ENCODE measurements around the gene CCDC78. TPM values are rescaled to one million over a fixed set of nuclear protein-coding genes. Genes with fewer than 3 reads are reported as not detected.

Gene CCDC78
- total and polyA plus RNA-seq, 2 of the 13 experiments (the other 11 are each of a cell fraction or from before 2014, with no cell fraction given) = 0.53 to 1.5 TPM

DNA sequence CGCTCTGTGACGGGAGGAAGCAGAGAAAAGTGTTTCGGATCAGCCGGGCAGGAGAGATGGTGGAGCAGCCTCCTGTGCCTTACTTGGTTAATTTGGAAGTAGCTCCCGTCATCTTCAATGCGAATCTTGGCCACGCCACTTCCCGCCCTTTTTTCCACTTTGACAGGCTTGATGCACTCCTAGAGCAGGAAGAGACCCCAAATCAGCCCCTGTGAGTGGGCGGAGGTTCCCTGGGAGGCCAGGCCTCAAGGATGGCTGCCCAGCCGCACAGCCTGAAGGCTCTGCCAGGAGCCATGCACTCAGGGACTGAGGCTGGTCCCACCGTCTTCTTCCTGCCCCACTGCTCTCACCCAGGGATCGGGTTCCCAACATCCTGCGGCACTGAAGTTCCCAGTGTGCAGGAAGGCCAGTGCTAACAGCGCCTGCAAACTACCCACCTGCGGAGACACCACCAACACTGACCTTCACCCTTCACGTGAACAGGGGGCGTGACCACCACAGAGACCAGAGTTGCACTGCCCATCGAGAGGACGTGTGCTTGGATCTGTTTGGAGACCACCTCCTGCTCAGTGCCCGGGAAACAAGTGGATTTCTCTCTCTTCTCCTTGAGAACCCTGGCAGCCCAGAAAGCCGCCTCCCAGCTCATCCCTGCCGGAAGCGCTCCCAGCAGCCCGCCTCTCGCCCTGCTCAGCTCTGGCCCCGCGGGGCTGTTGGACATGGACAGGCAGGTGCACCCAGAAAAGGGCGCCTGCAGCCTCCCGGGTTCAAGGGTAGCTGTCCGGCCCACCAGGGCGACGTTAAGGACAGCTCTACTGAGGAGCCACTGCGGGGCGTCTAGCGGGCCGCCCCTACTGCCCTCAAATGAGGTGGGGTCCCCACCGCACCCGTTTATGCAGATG is 13.6 kb upstream of the CCDC78 start (continued):
- TF ChIP-seq, protein P1, sequence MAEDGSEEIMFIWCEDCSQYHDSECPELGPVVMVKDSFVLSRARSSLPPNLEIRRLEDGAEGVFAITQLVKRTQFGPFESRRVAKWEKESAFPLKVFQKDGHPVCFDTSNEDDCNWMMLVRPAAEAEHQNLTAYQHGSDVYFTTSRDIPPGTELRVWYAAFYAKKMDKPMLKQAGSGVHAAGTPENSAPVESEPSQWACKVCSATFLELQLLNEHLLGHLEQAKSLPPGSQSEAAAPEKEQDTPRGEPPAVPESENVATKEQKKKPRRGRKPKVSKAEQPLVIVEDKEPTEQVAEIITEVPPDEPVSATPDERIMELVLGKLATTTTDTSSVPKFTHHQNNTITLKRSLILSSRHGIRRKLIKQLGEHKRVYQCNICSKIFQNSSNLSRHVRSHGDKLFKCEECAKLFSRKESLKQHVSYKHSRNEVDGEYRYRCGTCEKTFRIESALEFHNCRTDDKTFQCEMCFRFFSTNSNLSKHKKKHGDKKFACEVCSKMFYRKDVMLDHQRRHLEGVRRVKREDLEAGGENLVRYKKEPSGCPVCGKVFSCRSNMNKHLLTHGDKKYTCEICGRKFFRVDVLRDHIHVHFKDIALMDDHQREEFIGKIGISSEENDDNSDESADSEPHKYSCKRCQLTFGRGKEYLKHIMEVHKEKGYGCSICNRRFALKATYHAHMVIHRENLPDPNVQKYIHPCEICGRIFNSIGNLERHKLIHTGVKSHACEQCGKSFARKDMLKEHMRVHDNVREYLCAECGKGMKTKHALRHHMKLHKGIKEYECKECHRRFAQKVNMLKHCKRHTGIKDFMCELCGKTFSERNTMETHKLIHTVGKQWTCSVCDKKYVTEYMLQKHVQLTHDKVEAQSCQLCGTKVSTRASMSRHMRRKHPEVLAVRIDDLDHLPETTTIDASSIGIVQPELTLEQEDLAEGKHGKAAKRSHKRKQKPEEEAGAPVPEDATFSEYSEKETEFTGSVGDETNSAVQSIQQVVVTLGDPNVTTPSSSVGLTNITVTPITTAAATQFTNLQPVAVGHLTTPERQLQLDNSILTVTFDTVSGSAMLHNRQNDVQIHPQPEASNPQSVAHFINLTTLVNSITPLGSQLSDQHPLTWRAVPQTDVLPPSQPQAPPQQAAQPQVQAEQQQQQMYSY (CRISPR knock-in tag; IDR thresholded peaks at IDR 0.05) = no peak
- TF ChIP-seq, protein P2, sequence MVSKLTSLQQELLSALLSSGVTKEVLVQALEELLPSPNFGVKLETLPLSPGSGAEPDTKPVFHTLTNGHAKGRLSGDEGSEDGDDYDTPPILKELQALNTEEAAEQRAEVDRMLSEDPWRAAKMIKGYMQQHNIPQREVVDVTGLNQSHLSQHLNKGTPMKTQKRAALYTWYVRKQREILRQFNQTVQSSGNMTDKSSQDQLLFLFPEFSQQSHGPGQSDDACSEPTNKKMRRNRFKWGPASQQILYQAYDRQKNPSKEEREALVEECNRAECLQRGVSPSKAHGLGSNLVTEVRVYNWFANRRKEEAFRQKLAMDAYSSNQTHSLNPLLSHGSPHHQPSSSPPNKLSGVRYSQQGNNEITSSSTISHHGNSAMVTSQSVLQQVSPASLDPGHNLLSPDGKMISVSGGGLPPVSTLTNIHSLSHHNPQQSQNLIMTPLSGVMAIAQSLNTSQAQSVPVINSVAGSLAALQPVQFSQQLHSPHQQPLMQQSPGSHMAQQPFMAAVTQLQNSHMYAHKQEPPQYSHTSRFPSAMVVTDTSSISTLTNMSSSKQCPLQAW (CRISPR knock-in tag; IDR thresholded peaks at IDR 0.05) = no peak
- TF ChIP-seq NFATC3 (CRISPR knock-in tag; IDR thresholded peaks at IDR 0.05) (no peak), CBFB (CRISPR knock-in tag; IDR thresholded peaks at IDR 0.05) (no peak), ZNF558 (CRISPR knock-in tag; IDR thresholded peaks at IDR 0.05; ENCODE audit: borderline replicate concordance) (no peak), MTA3 (CRISPR knock-in tag; IDR thresholded peaks at IDR 0.05) (no peak), ZNF570 (CRISPR knock-in tag; IDR thresholded peaks at IDR 0.05; ENCODE audit: borderline replicate concordance) (no peak), CC2D1A (CRISPR knock-in tag; IDR thresholded peaks at IDR 0.05) (no peak), ZNF678 (CRISPR knock-in tag; IDR thresholded peaks at IDR 0.05) (no peak), KLF16 (CRISPR knock-in tag; IDR thresholded peaks at IDR 0.05) (no peak), HDAC1 (CRISPR knock-in tag; IDR thresholded peaks at IDR 0.05) (peak; percentile 60), ZNF713 (CRISPR knock-in tag; IDR thresholded peaks at IDR 0.05) (no peak)
- TF ChIP-seq, protein P3, sequence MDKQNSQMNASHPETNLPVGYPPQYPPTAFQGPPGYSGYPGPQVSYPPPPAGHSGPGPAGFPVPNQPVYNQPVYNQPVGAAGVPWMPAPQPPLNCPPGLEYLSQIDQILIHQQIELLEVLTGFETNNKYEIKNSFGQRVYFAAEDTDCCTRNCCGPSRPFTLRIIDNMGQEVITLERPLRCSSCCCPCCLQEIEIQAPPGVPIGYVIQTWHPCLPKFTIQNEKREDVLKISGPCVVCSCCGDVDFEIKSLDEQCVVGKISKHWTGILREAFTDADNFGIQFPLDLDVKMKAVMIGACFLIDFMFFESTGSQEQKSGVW (CRISPR knock-in tag; IDR thresholded peaks at IDR 0.05; ENCODE audit: borderline replicate concordance) = no peak
- TF ChIP-seq, protein P4, sequence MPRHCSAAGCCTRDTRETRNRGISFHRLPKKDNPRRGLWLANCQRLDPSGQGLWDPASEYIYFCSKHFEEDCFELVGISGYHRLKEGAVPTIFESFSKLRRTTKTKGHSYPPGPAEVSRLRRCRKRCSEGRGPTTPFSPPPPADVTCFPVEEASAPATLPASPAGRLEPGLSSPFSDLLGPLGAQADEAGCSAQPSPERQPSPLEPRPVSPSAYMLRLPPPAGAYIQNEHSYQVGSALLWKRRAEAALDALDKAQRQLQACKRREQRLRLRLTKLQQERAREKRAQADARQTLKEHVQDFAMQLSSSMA (CRISPR knock-in tag; IDR thresholded peaks at IDR 0.05) = no peak
- TF ChIP-seq, protein P5, sequence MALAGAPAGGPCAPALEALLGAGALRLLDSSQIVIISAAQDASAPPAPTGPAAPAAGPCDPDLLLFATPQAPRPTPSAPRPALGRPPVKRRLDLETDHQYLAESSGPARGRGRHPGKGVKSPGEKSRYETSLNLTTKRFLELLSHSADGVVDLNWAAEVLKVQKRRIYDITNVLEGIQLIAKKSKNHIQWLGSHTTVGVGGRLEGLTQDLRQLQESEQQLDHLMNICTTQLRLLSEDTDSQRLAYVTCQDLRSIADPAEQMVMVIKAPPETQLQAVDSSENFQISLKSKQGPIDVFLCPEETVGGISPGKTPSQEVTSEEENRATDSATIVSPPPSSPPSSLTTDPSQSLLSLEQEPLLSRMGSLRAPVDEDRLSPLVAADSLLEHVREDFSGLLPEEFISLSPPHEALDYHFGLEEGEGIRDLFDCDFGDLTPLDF (CRISPR knock-in tag; IDR thresholded peaks at IDR 0.05) = no peak
- TF ChIP-seq, protein P6, sequence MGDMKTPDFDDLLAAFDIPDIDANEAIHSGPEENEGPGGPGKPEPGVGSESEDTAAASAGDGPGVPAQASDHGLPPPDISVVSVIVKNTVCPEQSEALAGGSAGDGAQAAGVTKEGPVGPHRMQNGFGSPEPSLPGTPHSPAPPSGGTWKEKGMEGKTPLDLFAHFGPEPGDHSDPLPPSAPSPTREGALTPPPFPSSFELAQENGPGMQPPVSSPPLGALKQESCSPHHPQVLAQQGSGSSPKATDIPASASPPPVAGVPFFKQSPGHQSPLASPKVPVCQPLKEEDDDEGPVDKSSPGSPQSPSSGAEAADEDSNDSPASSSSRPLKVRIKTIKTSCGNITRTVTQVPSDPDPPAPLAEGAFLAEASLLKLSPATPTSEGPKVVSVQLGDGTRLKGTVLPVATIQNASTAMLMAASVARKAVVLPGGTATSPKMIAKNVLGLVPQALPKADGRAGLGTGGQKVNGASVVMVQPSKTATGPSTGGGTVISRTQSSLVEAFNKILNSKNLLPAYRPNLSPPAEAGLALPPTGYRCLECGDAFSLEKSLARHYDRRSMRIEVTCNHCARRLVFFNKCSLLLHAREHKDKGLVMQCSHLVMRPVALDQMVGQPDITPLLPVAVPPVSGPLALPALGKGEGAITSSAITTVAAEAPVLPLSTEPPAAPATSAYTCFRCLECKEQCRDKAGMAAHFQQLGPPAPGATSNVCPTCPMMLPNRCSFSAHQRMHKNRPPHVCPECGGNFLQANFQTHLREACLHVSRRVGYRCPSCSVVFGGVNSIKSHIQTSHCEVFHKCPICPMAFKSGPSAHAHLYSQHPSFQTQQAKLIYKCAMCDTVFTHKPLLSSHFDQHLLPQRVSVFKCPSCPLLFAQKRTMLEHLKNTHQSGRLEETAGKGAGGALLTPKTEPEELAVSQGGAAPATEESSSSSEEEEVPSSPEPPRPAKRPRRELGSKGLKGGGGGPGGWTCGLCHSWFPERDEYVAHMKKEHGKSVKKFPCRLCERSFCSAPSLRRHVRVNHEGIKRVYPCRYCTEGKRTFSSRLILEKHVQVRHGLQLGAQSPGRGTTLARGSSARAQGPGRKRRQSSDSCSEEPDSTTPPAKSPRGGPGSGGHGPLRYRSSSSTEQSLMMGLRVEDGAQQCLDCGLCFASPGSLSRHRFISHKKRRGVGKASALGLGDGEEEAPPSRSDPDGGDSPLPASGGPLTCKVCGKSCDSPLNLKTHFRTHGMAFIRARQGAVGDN (CRISPR knock-in tag; IDR thresholded peaks at IDR 0.05) = peak; percentile 40
